ENCODE measurements around the gene SEMA3F. TPM values are rescaled to one million over a fixed set of nuclear protein-coding genes. Genes with fewer than 3 reads are reported as not detected.

The SEMA3F gene
- polyA plus RNA-seq, 4 donors = 3.0 to 35.7 (median 4.3) TPM

DNA sequence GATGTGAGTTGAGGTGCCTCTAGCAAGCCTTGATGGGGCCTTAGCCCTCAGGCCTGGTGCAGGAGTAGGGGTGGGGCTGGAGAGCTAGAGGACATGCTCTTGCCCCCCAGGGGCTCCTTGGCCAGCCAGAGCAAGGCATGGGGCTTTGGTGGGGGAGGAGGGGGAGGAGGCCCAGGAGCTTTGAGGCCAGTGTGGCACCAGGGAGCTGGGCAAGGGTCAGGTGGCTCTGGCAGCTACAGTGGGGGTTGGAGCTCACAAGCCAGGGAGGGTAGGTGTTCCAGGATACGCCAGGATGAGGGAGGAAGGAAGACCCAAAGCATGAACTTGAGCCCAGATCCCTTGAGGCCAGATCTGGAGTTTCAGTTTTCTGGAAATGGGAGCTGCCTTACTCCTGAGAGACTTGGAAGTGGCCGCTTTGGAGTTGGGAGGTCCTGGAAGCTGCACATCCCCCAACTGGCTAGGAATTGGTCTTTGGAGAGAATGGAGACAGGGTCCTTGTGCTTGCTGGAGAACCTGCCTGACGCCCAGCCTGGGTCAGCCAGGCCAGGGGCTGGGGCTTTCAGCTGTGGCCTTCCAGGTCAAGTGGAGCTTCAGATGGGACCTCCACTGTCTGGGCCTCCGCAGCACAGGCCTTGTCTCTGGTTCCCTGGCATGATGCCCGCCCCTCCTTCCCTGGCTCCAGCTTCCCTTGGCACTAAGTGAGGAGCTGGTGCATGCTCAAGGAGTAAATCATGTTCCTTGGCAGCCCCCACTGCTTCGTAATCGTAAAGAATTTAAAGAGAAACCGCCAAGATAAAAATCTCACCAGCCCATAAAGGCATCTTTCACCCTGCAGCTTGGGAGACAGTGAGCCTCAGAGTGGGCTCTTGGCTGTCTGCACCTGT lies 8.7 kb downstream of the SEMA3F start:
- no peak for DNase-seq
- no peak overlapping the region for H3K4me3 ChIP-seq (ENCODE audit: low read depth in 1 of 3, low read length in 3 of 3)
- H3K36me3 ChIP-seq (ENCODE audit: control insufficient read depth in 3 of 3, insufficient read depth in 2 of 3, low read depth in 1 of 3, low read length in 3 of 3) = peaks cover 0 to 40% (median 0%) of the 10 kb centered on the region in 3 donors
- FAIRE-seq = no peak
- WGBS, 3 donors = 34 to 43% (median 39%) methylated on average over 6 to 8 of the region's 8 CpGs
- H3K27ac ChIP-seq (ENCODE audit: low read depth in 1 of 3, low read length in 2 of 3) = peak overlapping the region in 1 of 3 donors; percentile 49
- peaks cover 4 to 39% (median 9%) of the 10 kb centered on the region in 3 donors for H3K4me1 ChIP-seq (ENCODE audit: control insufficient read depth in 3 of 3, insufficient read depth in 2 of 3, low read depth in 1 of 3, low read length in 2 of 3)
- H3K27me3 ChIP-seq (ENCODE audit: control insufficient read depth in 3 of 3, insufficient read depth in 3 of 3, low read length in 3 of 3) = peaks cover 0 to 49% (median 0%) of the 10 kb centered on the region in 3 donors
- H3K9me3 ChIP-seq (ENCODE audit: control insufficient read depth in 2 of 2, insufficient read depth in 1 of 2, low read depth in 1 of 2, low read length in 1 of 2) = no peaks in the 10 kb centered on the region

GRCh38 chr3:50164481-50164880 lies 9.4 kb downstream of the SEMA3F start:
- DNase-seq (no peak), FAIRE-seq (no peak)
- peaks cover 0 to 39% (median 0%) of the 10 kb centered on the region in 3 donors for H3K36me3 ChIP-seq (ENCODE audit: control insufficient read depth in 3 of 3, insufficient read depth in 2 of 3, low read depth in 1 of 3, low read length in 3 of 3)
- no peaks in the 10 kb centered on the region for H3K9me3 ChIP-seq (ENCODE audit: control insufficient read depth in 2 of 2, insufficient read depth in 1 of 2, low read depth in 1 of 2, low read length in 1 of 2)
- 23 to 44% (median 35%) methylated on average over 1 of the region's 1 CpG for WGBS, 3 donors
- no peak overlapping the region for H3K4me3 ChIP-seq (ENCODE audit: low read depth in 1 of 3, low read length in 3 of 3)
- peaks cover 0 to 48% (median 0%) of the 10 kb centered on the region in 3 donors for H3K27me3 ChIP-seq (ENCODE audit: control insufficient read depth in 3 of 3, insufficient read depth in 3 of 3, low read length in 3 of 3)
- H3K27ac ChIP-seq (ENCODE audit: low read depth in 1 of 3, low read length in 2 of 3) = peak overlapping the region in 2 of 3 donors; percentile 2 to 42
- H3K4me1 ChIP-seq (ENCODE audit: control insufficient read depth in 3 of 3, insufficient read depth in 2 of 3, low read depth in 1 of 3, low read length in 2 of 3) = peaks cover 4 to 39% (median 9%) of the 10 kb centered on the region in 3 donors

DNA sequence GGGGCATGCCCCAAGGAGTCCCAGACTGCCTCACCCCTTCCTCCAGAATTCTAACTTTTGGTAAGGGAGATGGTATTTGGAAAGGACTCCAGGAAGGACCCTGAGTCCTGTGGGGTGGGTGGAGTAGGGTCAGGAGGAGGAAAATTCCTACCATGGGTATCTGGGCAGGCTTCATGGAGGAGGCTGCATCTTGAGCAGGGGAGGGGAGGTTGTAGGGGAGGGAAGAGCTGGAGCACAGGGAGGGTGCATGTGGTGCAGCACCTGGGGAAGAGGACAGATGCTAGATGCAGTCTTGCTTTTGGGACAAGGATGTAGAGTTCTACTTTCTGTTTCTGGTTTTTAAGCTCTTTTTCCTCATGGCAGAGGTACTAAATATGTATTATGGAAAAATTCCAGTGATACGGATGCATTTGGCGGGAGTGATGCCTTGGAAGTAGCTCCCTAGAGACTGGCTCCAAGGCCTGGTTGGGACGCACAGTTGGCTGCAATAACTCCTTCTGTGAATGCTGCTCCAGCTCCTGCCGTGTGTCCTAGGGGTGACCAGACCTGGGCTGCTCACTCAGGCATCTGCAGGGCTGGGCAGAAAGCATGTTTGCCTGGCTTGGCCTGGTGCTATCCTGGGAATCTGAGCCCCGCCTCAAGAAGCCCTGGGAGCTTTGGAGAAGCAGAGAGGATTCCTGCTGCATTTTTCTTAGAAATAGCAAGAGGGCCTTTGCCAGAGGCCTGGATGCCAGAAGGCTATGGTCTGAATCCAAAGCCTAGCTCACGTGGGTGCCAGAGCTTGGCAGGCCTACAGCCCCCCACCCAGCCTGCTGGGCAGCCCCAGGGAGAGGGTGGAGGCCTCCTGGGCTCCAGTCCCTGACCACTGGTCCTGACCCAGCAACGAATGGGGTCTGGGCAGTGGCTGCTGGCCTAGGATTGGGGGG lies 10.1 kb downstream of the SEMA3F start:
- Histone ChIP-seq H3K36me3 (ENCODE audit: control insufficient read depth in 3 of 3, insufficient read depth in 2 of 3, low read depth in 1 of 3, low read length in 3 of 3) (peaks cover 0 to 34% (median 0%) of the 10 kb centered on the region in 3 donors), H3K27ac (ENCODE audit: low read depth in 1 of 3, low read length in 2 of 3) (peak overlapping the region; percentile 22 to 70 (median 56)), H3K9me3 (ENCODE audit: control insufficient read depth in 2 of 2, insufficient read depth in 1 of 2, low read depth in 1 of 2, low read length in 1 of 2) (no peaks in the 10 kb centered on the region), H3K27me3 (ENCODE audit: control insufficient read depth in 3 of 3, insufficient read depth in 3 of 3, low read length in 3 of 3) (peaks cover 0 to 46% (median 0%) of the 10 kb centered on the region in 3 donors), H3K4me1 (ENCODE audit: control insufficient read depth in 3 of 3, insufficient read depth in 2 of 3, low read depth in 1 of 3, low read length in 2 of 3) (peaks cover 4 to 39% (median 9%) of the 10 kb centered on the region in 3 donors), H3K4me3 (ENCODE audit: low read depth in 1 of 3, low read length in 3 of 3) (no peak overlapping the region)
- DNase-seq (no peak), FAIRE-seq (no peak)
- 35 to 43% (median 38%) methylated on average over 6 to 7 of the region's 7 CpGs for WGBS, 3 donors

GRCh38 chr3:50165910-50166538 lies 10.9 kb downstream of the SEMA3F start:
- H3K4me1 ChIP-seq (ENCODE audit: control insufficient read depth in 3 of 3, insufficient read depth in 2 of 3, low read depth in 1 of 3, low read length in 2 of 3) = peaks cover 6 to 39% (median 9%) of the 10 kb centered on the region in 3 donors
- 8 to 27% (median 25%) methylated on average over 14 to 15 of the region's 15 CpGs for WGBS, 3 donors
- no peaks in the 10 kb centered on the region for H3K9me3 ChIP-seq (ENCODE audit: control insufficient read depth in 2 of 2, insufficient read depth in 1 of 2, low read depth in 1 of 2, low read length in 1 of 2)
- H3K27me3 ChIP-seq (ENCODE audit: control insufficient read depth in 3 of 3, insufficient read depth in 3 of 3, low read length in 3 of 3) = peaks cover 0 to 46% (median 0%) of the 10 kb centered on the region in 3 donors
- H3K27ac ChIP-seq (ENCODE audit: low read depth in 1 of 3, low read length in 2 of 3) = peak overlapping the region; percentile 33 to 76 (median 56)
- no peak for FAIRE-seq
- DNase-seq = peak; percentile 56 to 90
- no peak overlapping the region for H3K4me3 ChIP-seq (ENCODE audit: low read depth in 1 of 3, low read length in 3 of 3)
- peaks cover 0 to 32% (median 0%) of the 10 kb centered on the region in 3 donors for H3K36me3 ChIP-seq (ENCODE audit: control insufficient read depth in 3 of 3, insufficient read depth in 2 of 3, low read depth in 1 of 3, low read length in 3 of 3)

GRCh38 chr3:50166620-50167019 lies 11.5 kb downstream of the SEMA3F start:
- Histone ChIP-seq H3K4me1 (ENCODE audit: control insufficient read depth in 3 of 3, insufficient read depth in 2 of 3, low read depth in 1 of 3, low read length in 2 of 3) (peaks cover 7 to 42% (median 11%) of the 10 kb centered on the region in 3 donors), H3K4me3 (ENCODE audit: low read depth in 1 of 3, low read length in 3 of 3) (no peak overlapping the region), H3K9me3 (ENCODE audit: control insufficient read depth in 2 of 2, insufficient read depth in 1 of 2, low read depth in 1 of 2, low read length in 1 of 2) (no peaks in the 10 kb centered on the region), H3K36me3 (ENCODE audit: control insufficient read depth in 3 of 3, insufficient read depth in 2 of 3, low read depth in 1 of 3, low read length in 3 of 3) (peaks cover 0 to 29% (median 0%) of the 10 kb centered on the region in 3 donors), H3K27ac (ENCODE audit: low read depth in 1 of 3, low read length in 2 of 3) (peak overlapping the region; percentile 33 to 76 (median 56)), H3K27me3 (ENCODE audit: control insufficient read depth in 3 of 3, insufficient read depth in 3 of 3, low read length in 3 of 3) (peaks cover 0 to 43% (median 0%) of the 10 kb centered on the region in 3 donors)
- no peak for FAIRE-seq
- DNase-seq = no peak
- 52 to 65% (median 56%) methylated on average over 6 of the region's 6 CpGs for WGBS, 3 donors

GRCh38 chr3:50167069-50167840 lies 12.1 kb downstream of the SEMA3F start:
- peaks cover 0 to 43% (median 0%) of the 10 kb centered on the region in 3 donors for H3K27me3 ChIP-seq (ENCODE audit: control insufficient read depth in 3 of 3, insufficient read depth in 3 of 3, low read length in 3 of 3)
- no peak for FAIRE-seq
- 25 to 45% (median 34%) methylated on average over 15 to 16 of the region's 16 CpGs for WGBS, 3 donors
- peak in 1 of 2 donors; percentile 81 for DNase-seq
- no peak overlapping the region for H3K4me3 ChIP-seq (ENCODE audit: low read depth in 1 of 3, low read length in 3 of 3)
- no peaks in the 10 kb centered on the region for H3K9me3 ChIP-seq (ENCODE audit: control insufficient read depth in 2 of 2, insufficient read depth in 1 of 2, low read depth in 1 of 2, low read length in 1 of 2)
- H3K27ac ChIP-seq (ENCODE audit: low read depth in 1 of 3, low read length in 2 of 3) = peak overlapping the region in 1 of 3 donors; percentile 76
- H3K4me1 ChIP-seq (ENCODE audit: control insufficient read depth in 3 of 3, insufficient read depth in 2 of 3, low read depth in 1 of 3, low read length in 2 of 3) = peaks cover 9 to 43% (median 14%) of the 10 kb centered on the region in 3 donors
- H3K36me3 ChIP-seq (ENCODE audit: control insufficient read depth in 3 of 3, insufficient read depth in 2 of 3, low read depth in 1 of 3, low read length in 3 of 3) = peaks cover 0 to 26% (median 0%) of the 10 kb centered on the region in 3 donors

- no peak for FAIRE-seq
- Histone ChIP-seq H3K4me1 (ENCODE audit: control insufficient read depth in 3 of 3, insufficient read depth in 2 of 3, low read depth in 1 of 3, low read length in 2 of 3) (peaks cover 13 to 43% (median 14%) of the 10 kb centered on the region in 3 donors), H3K27ac (ENCODE audit: low read depth in 1 of 3, low read length in 2 of 3) (peak overlapping the region in 1 of 3 donors; percentile 76)
Measured at GRCh38 chr3:50167841-50168209, 12.7 kb downstream of the SEMA3F start.

More at GRCh38 chr3:50167841-50168209, 12.7 kb downstream of the SEMA3F start:
- Histone ChIP-seq H3K4me3 (ENCODE audit: low read depth in 1 of 3, low read length in 3 of 3) (no peak overlapping the region), H3K36me3 (ENCODE audit: control insufficient read depth in 3 of 3, insufficient read depth in 2 of 3, low read depth in 1 of 3, low read length in 3 of 3) (peaks cover 0 to 24% (median 0%) of the 10 kb centered on the region in 3 donors), H3K27me3 (ENCODE audit: control insufficient read depth in 3 of 3, insufficient read depth in 3 of 3, low read length in 3 of 3) (peaks cover 0 to 47% (median 0%) of the 10 kb centered on the region in 3 donors), H3K9me3 (ENCODE audit: control insufficient read depth in 2 of 2, insufficient read depth in 1 of 2, low read depth in 1 of 2, low read length in 1 of 2) (no peaks in the 10 kb centered on the region)
- 84 to 85% (median 84%) methylated on average over 7 of the region's 7 CpGs for WGBS, 3 donors
- DNase-seq = no peak

Measured in small intestine (tissue), 7 donors.